GM12892 (cell line): ENCODE measurements around the gene PRSS50.

Source experiments
- POLR2A ChIP-seq: IDR thresholded peaks from 2 replicates; pipeline ENCODE4 v1.6.1; 2011; ENCODE audit warnings: low read depth, low read length, control low read depth
- POLR2AphosphoS5 ChIP-seq: IDR thresholded peaks from 2 replicates; pipeline ENCODE4 v1.6.1; 2011; ENCODE audit warnings: low read depth, low read length, control low read depth

DNA sequence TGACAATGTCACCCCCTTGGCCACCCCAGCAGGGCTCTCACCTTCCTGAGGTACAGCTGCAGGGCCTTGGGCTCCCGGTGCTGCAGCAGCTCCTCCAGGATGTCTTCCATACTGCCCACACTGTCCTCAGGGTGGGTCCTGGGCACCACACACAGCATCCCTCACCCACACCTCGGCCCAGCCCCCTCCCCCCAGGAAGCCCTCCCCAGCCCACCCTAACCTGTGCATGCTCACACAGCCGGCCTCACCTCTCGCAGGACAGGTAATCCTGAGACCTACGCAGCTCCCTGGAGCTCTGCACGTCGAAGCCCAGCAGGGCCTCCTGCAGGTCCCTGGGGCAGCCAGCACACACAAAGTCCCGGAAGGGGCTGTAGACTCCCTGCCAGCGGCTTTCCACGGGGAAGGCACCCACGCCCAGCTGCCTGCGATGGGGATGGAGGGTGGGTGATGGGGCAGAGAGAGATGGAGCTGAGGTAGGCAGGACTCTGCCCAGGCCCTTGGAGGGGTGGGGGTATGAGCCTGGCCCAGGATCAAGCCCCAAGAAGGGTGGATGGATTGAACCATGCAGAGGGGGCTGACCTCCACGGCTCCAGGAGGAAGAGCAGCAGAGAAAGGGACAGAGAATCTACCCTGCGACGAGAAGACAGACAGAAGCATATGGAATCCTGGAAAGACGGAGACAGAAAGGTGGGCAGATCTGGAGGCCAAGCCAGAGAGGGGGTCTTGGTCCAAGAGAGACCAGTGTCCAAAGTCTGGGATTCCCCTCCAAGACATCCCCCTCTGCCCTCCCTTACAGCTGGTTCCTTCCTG, 40.9 kb downstream of the PRSS50 start:
- TF ChIP-seq POLR2AphosphoS5 (no peak), POLR2A (no peak)
